DMS153 (cell line): ENCODE results near the gene MAPK4.
"Not testable (repeated sequence)": the region's sequence is repeated elsewhere in the genome, so short reads cannot be mapped to it uniquely, and the experiment has no call there.

Source experiments
- DNase-seq: peaks from one replicate; lab custom pipeline; 2025; lab: John Stamatoyannopoulos, UW

MAPK4 gene

DNA sequence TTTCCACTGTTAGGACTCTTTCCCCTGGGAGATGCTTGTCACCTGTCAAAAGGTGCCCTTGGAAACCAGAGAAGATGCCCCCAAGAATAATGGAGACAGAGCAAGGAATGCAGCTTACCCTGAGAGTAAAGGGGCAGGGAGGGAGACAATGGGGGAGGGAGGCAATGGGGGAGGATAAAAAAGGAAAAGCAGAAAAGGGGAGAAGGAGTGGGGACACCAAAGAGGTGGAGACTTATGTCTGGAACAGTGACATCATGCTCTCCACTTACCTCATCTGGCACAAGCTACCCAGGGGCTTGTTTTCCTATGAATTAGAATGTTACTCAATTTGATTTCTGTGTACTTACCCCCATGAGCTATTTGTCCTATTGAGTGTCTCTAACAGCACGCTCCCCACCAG, 192.1 kb downstream of the MAPK4 start:
- no peak for DNase-seq

DNA sequence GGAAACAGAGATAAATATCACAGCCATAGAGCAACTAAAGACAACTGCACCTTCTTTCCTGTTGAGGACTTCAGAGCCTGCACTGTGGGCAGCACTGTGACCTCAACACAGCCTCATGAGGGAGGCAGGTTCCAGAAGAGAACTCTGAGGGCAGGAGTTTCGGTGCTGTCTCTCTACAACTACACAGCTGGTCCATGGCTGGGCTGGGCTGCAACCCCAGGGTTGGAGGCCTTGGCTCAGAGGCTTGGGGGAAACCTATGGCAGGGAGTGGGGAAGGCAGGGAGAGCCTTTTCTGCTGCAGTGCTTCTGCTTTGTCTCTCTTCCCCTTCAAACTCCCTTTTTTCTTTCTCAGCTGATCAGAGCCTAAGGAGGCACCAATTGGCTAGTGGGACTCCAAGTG, 193.4 kb downstream of the MAPK4 start:
- no peak for DNase-seq

DNA sequence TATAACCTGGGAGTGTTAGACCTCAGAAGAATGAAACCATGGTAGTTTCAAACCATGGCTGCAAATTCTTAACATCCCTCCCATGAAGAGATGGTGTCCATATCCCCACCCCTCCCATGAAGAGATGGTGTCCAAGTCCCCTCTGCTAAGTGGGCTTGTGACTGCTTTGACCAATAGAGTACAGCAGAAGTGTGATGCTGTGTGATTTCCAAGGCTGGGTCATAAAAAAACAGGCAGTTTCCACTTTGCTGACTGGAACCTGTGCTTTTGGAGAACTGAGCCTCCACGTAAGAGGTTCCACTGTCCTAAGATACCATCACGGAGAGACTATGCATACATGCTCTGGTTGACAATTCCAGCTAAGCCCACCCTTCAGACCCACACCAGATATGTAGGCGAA, 194.4 kb downstream of the MAPK4 start:
- no peak for DNase-seq

DNA sequence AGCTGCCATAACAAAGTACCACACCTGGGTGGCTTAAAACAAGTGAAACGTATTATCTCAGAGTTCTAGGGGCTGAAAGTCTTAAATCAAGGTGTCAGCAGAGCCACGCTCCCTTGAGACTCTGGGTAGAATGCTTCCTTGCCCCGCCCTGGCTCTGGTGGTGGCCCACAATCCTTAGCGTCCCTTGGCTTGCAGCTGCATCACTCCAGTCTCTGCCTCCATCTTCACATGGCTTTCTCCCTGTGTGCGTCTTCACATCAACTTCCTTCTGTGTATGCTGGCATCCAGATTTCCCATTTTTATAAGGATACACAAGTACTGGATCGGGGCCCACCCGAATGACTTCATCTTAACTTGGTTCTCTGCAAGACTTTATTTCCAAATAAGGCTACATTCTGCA, 197.5 kb downstream of the MAPK4 start:
- DNase-seq = no peak

DNA sequence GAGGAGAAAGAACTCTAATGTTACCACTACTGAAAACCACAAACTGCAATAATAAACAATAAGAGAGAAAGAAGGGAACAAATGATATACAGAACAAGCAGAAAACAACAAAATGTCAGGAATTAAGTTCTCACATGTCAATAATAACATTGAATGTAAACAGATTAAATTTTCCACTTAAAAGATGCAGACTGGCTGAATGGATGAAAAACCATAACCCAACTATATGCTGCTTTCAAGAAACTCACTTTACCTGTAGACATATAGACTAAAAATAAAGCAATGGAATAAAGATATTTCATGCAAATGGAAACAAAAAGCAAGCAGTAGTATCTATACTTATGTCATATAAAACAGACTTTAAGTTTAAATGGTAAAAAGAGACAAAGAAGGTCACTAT, 209.6 kb downstream of the MAPK4 start:
- DNase-seq = no peak

DNA sequence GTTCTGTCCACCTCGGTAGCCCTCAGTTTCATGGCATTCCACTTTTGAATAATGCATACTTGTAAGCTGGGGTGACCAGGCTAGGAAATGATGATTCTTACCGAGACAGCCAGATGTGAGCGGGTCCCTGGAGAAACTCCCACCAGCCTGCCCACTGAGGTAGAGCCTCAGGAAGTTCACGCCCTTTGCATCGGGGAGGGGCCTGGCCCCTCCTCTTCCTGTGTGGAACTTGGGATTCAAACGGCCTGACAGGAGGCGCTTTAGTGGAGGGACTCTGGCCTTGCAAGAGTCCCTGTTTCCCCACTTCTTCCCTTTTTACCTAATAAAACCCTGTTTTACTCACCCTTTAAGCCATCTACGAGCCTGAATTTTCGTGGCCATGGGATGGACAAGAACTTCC, 215.3 kb downstream of the MAPK4 start:
- DNase-seq = no peak

DNA sequence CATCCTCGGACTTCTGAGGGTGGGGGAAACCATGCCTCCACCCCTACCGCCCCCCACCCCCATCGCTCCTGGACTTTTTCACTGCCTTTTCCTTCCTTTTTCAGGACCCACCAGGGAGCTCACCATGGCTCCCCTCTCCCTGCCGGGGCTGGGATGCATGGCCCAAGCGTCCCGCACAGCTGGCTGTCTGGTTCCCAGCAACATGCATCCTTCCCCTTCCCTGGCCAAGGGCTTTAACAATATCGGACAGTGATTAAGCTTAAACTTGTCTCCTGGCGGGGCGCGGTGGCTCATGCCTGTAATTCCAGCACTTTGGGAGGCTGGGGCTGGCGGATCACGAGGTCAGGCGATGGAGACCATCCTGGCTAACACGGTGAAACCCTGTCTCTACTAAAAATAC, 215.8 kb downstream of the MAPK4 start:
- DNase-seq = no peak

DNA sequence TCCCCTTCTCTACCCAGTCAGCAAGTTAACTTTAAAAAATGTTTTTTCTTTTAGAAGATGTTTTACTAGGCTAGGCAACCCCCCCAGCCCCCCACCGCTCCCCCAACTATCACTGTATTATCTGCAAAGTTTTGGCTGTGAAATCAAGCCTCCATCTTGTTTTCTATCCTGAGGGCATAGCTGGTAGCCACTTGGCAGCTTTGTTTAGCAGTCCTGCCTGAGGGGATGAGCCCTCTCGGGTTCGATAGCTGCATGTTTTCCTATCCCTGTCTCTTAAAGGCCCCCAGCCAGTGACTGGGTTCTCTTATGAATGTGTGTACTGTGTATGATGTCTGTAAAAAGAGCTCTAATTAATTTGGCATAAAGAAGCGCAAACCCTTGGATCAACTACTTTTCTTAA, 216.5 kb downstream of the MAPK4 start:
- no peak for DNase-seq

DNA sequence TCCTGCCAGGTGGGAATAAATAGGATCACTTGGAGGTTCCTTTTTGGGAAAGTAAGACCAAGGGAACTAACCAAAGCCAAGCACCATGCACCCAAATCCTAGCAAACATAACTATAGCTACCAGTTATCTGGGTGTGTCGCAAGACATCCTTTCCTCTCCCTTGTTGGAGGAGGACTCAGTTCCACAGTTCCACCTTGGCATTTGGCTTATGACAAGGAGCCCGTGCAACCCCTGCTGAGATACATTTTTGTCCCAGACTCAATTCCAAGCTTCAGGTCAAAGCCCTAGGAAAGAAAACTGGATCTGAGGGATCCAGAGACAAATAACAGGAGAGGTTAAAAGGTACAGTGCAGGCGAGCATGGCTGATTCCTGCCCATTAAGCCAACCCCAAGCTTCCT, 219.1 kb downstream of the MAPK4 start:
- DNase-seq = not testable (repeated sequence)
